Motor neuron (in vitro differentiated cells): Measurements from ENCODE around the gene MCAT. TPM values are rescaled to one million over a fixed set of nuclear protein-coding genes. Genes with fewer than 3 reads are reported as not detected.
A peak's percentile ranks its signal among the peaks of the same experiment; 100 is the strongest.
"Not testable (repeated sequence)": the region's sequence is repeated elsewhere in the genome, so short reads cannot be mapped to it uniquely, and the experiment has no call there.

Experiments
- ATAC-seq, 8 experiments: fragments of 200-7000 bp; cut with Tn5 transposase; replicated peaks in 6 of 8; 2 replicates each; pipeline ENCODE4 v1.8.0; 2021; ENCODE audit warnings: mild to moderate bottlenecking in 8 of 8, moderate library complexity in 8 of 8
- H3K27ac ChIP-seq, 2 donors: fragments of 250-450 bp; sonication (Bioruptor Pico); 2 replicates each; pipeline ENCODE4 v1.9.0; 2021; ENCODE audit warnings: antibody characterized with exemption in 2 of 2, mild to moderate bottlenecking in 2 of 2, moderate library complexity in 1 of 2
- H3K4me1 ChIP-seq, 2 donors: fragments of 250-450 bp; sonication (Bioruptor Pico); replicated peaks in 1 of 2; 2 replicates each; pipeline ENCODE4 v1.6.1; 2021; ENCODE audit warnings: antibody characterized with exemption in 2 of 2, mild to moderate bottlenecking in 2 of 2, moderate library complexity in 1 of 2
- H3K4me3 ChIP-seq, 5 donors: fragments of 250-450 bp; sonication (Bioruptor Pico); 2 replicates each; pipeline ENCODE4 v1.9.0; 2021; ENCODE audit warnings: antibody characterized with exemption in 5 of 5, mild to moderate bottlenecking in 5 of 5, moderate library complexity in 4 of 5
- WGBS, 10 experiments: fragments of 450-650 bp; shearing (Covaris generic); methylation state at CpG; one replicate each; pipeline ENCODE4 v1.0.0; 2022; 5-methylcytosine and 5-hydroxymethylcytosine counted together
- in situ Hi-C, 9 experiments: fragments of 400-800 bp; cut with MboI; loops; one replicate each; pipeline ENCODE4 v1.15.0; 2021; ENCODE audit warnings: low sequenced_read_pairs in 9 of 9, low pct_unique_long_range_greater_than_20kb in 2 of 9; ENCODE audit not compliant: unreplicated experiment in 9 of 9
- total RNA-seq, 8 experiments: library from RNA; unstranded; fragments of 300-600 nt; gene quantifications; 2 replicates each; pipeline versions ENCODE4 v1.2.3 to v1.2.4, GENCODE V29; 2022

Gene MCAT
- total RNA-seq, 8 experiments from 2014 or later = 10.8 to 20.7 (median 16.0) TPM

DNA sequence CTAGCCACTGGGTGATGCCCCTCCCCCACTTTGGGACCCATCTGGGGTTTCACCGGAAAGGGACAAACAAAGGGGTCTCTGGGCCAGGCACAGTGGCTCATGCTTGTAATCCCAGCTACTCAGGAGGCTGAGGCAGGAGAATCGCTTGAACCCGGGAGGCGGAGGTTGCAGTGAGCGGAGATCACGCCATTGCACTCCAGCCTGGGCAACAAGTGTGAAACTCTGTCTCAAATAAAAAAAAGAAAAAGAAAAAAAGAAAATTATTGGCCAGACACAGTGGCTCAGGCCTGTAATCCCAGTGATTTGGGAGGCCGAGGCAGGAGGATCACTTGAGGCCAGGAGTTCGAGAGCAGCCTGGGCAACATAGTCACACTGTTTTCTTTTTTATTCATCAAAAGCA is 2.2 kb upstream of the MCAT start:
- peaks cover 8 to 12% of the 10 kb centered on the region in 2 donors for H3K4me1 ChIP-seq
- H3K4me3 ChIP-seq, ATAC-seq, H3K27ac ChIP-seq, in situ Hi-C loops: not testable (repeated sequence)
- WGBS, 10 experiments = 80 to 100% (median 97%) methylated on average over 2 to 6 of the region's 8 CpGs; no CpG with 5 or more reads in 3 of the 10 experiments

DNA sequence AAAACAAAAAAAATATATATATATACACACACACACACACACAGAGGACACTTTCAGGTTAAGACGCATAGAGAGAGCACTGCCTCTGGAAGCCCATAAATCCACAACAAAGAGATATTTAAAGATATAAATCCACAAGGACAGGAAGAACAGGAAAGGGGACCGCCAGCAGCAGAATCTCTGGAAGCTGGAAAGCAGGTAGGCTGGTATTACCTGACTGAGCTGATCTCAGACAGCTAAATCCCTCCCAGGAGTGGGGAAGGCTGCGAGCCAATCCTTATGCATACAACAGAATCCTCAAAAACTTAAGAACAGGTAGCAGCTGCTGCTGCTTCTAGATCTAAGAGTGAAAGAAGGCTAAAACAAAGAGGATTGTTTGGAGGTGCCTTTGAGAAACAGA is 1.8 kb upstream of the MCAT start:
- no peak overlapping the region for H3K27ac ChIP-seq
- 73 to 100% (median 100%) methylated on average over 1 to 3 of the region's 3 CpGs; no CpG with 5 or more reads in 4 of the 10 experiments for whole genome bisulfite sequencing, 10 experiments
- in situ Hi-C loops = no loop called here
- no peak overlapping the region for H3K4me3 ChIP-seq
- ATAC-seq = no peak
- H3K4me1 ChIP-seq = peaks cover 8 to 12% of the 10 kb centered on the region in 2 donors

DNA sequence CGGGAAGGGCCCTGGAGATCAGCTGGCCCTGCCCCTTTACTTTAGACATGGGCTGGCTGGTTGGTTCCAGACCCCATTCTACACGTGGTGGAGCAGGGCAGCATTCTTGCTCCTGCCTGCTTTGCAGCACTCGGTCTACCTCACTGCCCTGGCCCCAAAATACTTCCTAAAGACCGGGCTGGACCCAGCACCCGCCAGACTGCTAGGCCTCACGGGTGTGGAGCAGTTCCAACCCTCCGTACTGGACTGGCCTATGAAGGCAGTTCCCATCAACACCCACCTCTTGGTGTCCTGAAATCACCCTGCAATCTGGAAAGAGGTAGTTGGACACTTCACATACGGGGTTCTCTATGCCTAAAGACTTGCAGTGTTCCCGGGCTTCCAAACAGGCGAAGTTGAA is 6.4 kb downstream of the MCAT start:
- Histone ChIP-seq H3K4me3 (no peak overlapping the region), H3K27ac (no peak overlapping the region), H3K4me1 (peaks cover 1 to 2% of the 10 kb centered on the region in 2 donors)
- WGBS, 10 experiments = 67 to 100% (median 88%) methylated on average over 2 to 5 of the region's 10 CpGs; no CpG with 5 or more reads in 6 of the 10 experiments
- in situ Hi-C loops = no loop called here
- no peak for ATAC-seq

DNA sequence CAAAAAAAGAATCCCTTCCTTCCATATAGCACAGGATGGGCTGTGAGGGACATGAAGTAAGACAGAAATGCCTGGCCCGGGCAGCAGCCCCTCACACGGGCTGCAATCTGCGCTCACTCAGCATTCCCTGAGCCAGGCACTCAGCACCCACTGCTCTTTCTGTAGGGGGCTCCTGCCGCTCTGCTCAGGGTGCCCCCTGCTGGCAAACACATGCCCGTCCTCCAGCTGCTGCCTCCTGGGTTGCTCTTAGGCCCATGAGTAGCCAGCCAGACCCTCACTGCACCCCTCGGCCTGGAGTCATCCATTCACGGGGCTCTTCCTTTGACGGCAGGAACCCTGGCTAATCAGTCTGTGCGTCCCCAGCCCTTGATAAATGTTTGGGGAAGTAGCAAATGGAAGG is 6.9 kb downstream of the MCAT start:
- in situ Hi-C loops = no loop called here
- H3K4me3 ChIP-seq = no peak overlapping the region
- no peak overlapping the region for H3K27ac ChIP-seq
- 0 to 88% (median 40%) methylated on average over 1 to 8 of the region's 9 CpGs; no CpG with 5 or more reads in 3 of the 10 experiments for WGBS, 10 experiments
- no peaks in the 10 kb centered on the region for H3K4me1 ChIP-seq
- ATAC-seq = peak; percentile 42 to 91 (median 62)

DNA sequence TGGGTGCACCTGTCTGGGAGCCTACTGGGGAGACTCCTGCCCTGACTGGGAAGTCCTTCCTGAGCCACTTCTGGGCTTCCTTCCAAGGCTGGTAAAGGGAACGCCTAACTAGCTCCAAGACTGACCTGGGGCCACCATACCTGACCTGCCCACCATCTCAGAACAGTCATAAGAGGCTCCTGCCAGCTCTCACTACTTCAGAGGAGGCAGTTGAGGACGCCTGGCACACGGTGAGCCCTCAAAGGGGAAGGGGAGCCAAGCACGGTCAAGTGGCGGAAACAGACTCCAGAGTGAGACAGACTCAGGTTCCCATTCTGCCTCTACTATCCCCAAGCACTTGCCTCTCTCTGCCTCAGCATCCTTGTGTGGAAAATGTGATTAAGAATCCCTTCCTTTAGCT is 7.6 kb downstream of the MCAT start:
- ATAC-seq = no peak
- H3K27ac ChIP-seq = no peak overlapping the region
- 70 to 100% (median 96%) methylated on average over 1 to 4 of the region's 5 CpGs; no CpG with 5 or more reads in 5 of the 10 experiments for WGBS, 10 experiments
- in situ Hi-C loops = no loop called here
- H3K4me3 ChIP-seq = no peak overlapping the region
- H3K4me1 ChIP-seq = no peaks in the 10 kb centered on the region

DNA sequence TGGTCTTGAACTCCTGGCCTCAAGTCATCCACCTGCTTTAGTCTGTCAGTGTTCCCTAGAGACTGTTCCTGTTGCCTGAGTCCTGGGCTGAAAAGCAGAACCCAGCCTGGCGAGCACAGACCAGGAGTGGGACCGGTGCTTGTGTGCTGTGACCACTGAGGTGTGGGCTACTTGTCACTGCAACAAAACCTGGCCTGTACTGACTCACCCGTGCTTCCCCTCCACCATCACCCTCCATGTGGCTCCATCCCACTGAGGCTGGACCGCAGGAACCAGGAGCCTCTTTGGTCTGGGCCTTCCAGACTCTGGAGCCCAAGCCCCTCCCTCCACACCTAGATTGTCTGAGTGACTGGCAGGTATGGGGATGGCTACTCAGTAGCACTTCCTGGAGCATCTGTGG is 8.6 kb downstream of the MCAT start:
- in situ Hi-C loops = no loop called here
- H3K27ac ChIP-seq = no peak overlapping the region
- WGBS, 10 experiments = 60 to 100% (median 81%) methylated on average over 1 to 4 of the region's 4 CpGs; no CpG with 5 or more reads in 6 of the 10 experiments
- no peak for ATAC-seq
- H3K4me3 ChIP-seq = no peak overlapping the region
- no peaks in the 10 kb centered on the region for H3K4me1 ChIP-seq

DNA sequence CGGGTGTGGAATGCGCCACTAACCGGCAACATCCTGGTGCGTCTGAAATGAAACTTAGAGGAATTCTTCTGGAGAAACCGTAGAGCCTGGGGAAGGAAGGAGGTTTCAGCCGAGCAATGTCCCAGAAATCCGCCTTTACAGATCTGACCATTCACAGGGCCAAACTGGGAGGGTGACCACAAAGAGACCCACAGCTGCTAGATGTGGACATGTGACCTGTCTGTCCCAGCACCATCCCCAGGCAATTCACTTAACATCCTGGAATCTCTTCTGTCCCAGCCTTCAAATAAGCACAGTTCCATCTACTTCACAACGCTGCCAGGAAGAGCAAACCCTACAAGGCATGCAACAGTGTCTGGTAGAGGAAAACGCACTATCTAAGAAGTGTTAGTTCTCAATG is 9.8 kb downstream of the MCAT start:
- in situ Hi-C loops = no loop called here
- Histone ChIP-seq H3K27ac (no peak overlapping the region), H3K4me3 (no peak overlapping the region), H3K4me1 (no peaks in the 10 kb centered on the region)
- WGBS, 10 experiments = 0 to 100% (median 86%) methylated on average over 1 to 5 of the region's 9 CpGs; no CpG with 5 or more reads in 4 of the 10 experiments
- ATAC-seq = no peak

DNA sequence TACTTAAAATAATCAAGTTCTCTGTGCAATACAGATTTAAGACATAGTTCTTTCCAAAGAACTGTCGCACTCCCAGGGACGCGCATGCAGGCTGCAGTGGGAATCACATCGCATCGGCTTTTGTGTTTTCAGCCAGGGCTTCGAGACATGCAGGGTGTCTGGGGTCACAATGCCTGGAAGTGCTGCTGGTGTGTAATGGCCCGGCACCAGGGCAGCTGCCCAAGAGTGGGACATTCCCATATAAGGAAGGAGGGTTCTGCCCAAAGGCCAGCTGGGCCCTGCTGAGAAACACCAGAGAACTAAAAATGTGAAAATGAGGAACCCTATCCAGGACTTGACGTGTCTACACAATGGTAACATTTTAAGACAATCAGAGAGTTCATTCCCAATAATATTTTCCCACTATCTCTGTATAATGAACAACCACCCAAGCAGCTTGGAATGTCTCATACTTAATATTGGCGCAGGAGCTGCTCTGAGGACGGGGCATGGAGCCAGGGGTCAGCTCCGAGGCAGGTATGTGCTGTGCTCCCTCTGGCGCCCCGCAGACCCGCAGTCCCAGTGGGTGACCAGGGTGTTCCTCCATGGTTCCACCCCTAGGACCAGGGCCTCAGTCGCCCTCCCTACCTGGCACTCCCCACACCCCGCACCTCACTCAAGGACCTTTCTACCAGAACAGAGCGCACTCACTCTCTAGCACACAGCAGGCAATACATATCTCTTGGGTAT is 11.3 kb downstream of the MCAT start:
- WGBS, 10 experiments = 80 to 100% (median 92%) methylated on average over 1 to 10 of the region's 17 CpGs; no CpG with 5 or more reads in 1 of the 10 experiments
- no peak overlapping the region for H3K4me3 ChIP-seq
- no peak overlapping the region for H3K27ac ChIP-seq
- no peaks in the 10 kb centered on the region for H3K4me1 ChIP-seq
- ATAC-seq = no peak
- in situ Hi-C loops = no loop called here

DNA sequence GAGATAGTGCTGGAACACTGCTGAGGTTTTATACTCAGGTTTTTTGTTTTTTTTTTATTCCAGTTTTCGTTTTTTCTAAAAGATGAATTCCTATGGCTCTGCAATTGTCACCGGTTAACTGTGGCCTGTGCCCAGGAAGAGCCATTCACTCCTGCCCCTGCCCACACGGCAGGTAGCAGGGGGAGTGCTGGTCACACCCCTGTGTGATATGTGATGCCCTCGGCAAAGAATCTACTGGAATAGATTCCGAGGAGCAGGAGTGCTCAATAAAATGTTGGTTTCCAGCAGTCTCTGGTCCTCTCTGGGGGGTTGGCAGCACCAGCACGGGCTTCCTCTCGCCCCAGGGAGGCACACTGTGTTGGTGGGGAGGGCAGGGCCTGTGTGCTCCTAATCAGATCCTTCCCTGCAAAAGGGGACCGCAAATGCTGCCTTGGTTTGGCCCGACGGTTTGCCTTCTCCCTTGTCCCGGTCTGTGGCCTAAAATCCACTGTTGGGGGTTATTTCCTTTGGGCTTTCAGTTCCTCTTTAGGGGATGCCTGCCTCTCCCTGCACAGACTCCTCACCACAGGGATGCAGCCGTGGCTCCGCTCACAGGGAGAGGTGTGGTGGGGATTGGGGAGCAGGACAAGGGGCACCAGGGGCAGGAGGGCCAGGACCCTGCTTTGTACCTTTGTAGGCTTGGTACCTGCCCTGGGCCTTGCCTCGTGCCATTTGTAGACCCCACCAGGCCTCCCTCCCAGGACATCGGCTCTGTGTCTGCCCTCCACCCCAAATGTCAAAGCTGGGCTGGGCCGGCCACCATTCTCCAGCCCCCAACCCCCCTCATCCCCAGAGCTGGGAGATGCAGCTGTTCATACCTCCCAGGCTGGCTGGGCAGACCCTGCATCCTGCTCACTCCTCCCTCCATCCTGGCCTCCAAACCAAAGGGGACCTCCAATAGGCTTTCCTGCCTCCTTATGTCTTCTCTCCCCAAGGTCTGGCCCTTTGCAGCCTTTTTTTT is 13.5 kb downstream of the MCAT start:
- 58 to 100% (median 65%) methylated on average over 1 to 7 of the region's 16 CpGs; no CpG with 5 or more reads in 1 of the 10 experiments for WGBS, 10 experiments
- in situ Hi-C loops = no loop called here
- no peak for ATAC-seq
- H3K4me1 ChIP-seq = no peaks in the 10 kb centered on the region
- no peak overlapping the region for H3K27ac ChIP-seq
- H3K4me3 ChIP-seq = no peak overlapping the region

DNA sequence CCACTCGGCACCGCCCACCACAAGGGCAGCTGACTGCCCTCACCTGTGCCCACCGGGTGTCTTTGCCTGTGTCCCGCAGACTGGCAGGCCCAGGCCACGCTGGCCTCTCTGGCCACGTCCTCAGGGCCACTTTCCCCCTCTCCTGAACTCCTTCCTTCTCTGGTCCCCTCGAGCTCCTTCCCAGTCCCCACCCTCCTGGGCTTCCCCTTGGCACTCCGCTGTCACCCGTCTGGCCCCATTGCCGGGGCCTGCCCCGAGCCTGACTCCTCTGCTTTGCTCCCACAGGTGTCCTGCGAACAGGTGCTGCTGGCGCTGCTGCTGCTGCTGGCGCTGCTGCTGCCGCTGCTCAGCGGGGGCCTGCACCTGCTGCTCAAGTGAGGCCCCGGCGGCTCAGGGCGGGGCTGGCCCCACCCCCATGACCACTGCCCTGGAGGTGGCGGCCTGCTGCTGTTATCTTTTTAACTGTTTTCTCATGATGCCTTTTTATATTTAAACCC is 14.2 kb downstream of the MCAT start:
- in situ Hi-C loops = no loop called here
- Histone ChIP-seq H3K4me1 (no peaks in the 10 kb centered on the region), H3K4me3 (no peak overlapping the region), H3K27ac (no peak overlapping the region)
- peak in 1 of 8 experiments; percentile 16 for ATAC-seq
- WGBS, 10 experiments = 54 to 83% (median 71%) methylated on average over 1 to 12 of the region's 20 CpGs; no CpG with 5 or more reads in 4 of the 10 experiments

DNA sequence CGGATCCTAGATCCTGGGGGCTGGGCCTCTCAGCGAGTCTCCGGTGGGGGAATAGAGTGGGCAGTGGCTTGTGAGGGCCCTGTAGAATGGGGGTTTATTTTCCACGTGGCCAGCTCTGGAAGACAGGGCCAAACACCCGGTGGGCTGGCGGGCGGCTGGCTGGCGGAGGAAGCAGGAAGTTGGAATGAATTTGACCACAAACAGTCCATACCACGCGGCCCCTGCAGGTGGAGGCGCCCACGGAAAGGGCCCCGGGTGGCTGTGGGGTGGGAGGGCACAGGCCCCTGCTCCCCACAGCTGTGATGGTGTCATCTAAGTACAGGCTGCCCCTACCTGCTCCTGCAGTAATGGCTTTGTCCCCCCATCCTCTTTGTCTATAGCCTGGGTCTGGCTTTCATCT is 15.1 kb downstream of the MCAT start:
- H3K4me1 ChIP-seq = no peaks in the 10 kb centered on the region
- WGBS, 10 experiments = 67 to 100% (median 90%) methylated on average over 1 to 3 of the region's 13 CpGs; no CpG with 5 or more reads in 7 of the 10 experiments
- in situ Hi-C loops = no loop called here
- no peak for ATAC-seq
- H3K4me3 ChIP-seq = no peak overlapping the region
- no peak overlapping the region for H3K27ac ChIP-seq

DNA sequence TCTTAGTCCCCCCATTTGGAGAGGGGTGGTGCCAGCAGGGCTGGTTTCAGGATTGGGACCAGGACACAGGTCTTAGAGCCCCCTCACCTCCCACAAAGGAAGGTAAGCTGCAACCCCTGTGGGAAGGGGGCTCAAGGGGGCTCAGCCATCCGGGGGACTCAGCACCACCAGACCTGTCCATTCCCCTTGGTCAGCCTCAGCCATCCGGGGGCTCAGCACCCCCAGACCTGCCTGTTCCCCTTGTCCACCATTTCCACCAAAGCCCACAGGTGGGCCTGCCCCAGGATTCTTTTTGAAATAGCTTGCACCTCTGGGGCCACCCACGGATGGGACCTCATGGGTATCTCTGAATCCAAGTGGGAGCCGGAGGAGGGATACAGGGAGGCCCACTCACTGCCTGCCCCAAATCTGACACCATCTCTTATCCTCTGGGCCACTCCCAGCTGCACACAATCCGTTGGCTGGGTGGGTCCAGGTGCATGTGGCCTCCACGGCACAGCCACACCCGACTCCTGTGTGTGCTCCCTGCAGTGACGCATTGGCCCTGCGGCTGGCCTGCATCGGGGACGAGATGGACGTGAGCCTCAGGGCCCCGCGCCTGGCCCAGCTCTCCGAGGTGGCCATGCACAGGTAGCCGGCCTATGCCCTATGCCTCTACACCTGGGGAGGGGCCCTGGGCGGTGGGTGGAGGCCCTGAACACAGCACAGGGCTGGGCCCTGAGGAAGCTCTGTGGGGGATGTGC is 15.9 kb downstream of the MCAT start:
- Histone ChIP-seq H3K4me1 (no peaks in the 10 kb centered on the region), H3K27ac (no peak overlapping the region), H3K4me3 (no peak overlapping the region)
- in situ Hi-C loops = no loop called here
- 84 to 90% methylated on average over 2 to 11 of the region's 17 CpGs; no CpG with 5 or more reads in 8 of the 10 experiments for WGBS, 10 experiments
- peak in 4 of 8 experiments; percentile 10 to 15 (median 13) for ATAC-seq
